Measurements from ENCODE around the gene MPV17L.
"Not testable (repeated sequence)": the region's sequence is repeated elsewhere in the genome, so short reads cannot be mapped to it uniquely, and the experiment has no call there.

Gene MPV17L

GRCh38 chr16:15407756-15408155 is 12.2 kb downstream of the MPV17L start:
- in situ Hi-C loops (cut with MboI; ENCODE audit: low sequenced_read_pairs), result not testable (repeated sequence)

GRCh38 chr16:15409476-15409875 is 13.9 kb downstream of the MPV17L start:
- in situ Hi-C loops (cut with MboI; ENCODE audit: low sequenced_read_pairs), result not testable (repeated sequence)

- in situ Hi-C loops (cut with MboI; ENCODE audit: low sequenced_read_pairs), result no loop called here
Observed at GRCh38 chr16:15415511-15415985, 20.0 kb downstream of the MPV17L start.

- in situ Hi-C loops (cut with MboI; ENCODE audit: low sequenced_read_pairs), result no loop called here
Observed at GRCh38 chr16:15417197-15417596, 21.6 kb downstream of the MPV17L start.

- in situ Hi-C loops (cut with MboI; ENCODE audit: low sequenced_read_pairs), result no loop called here
Observed at GRCh38 chr16:15418206-15418605, 22.7 kb downstream of the MPV17L start.

- in situ Hi-C loops (cut with MboI; ENCODE audit: low sequenced_read_pairs), result not testable (repeated sequence)
Observed at GRCh38 chr16:15421696-15422095, 26.1 kb downstream of the MPV17L start.

- in situ Hi-C loops (cut with MboI; ENCODE audit: low sequenced_read_pairs), result no loop called here
Observed at GRCh38 chr16:15422222-15422621, 26.7 kb downstream of the MPV17L start.

- in situ Hi-C loops (cut with MboI; ENCODE audit: low sequenced_read_pairs), result no loop called here
Observed at GRCh38 chr16:15425861-15426260, 30.3 kb downstream of the MPV17L start.

GRCh38 chr16:15426796-15427195 is 31.2 kb downstream of the MPV17L start:
- in situ Hi-C loops (cut with MboI; ENCODE audit: low sequenced_read_pairs), result no loop called here

GRCh38 chr16:15427648-15428239 is 32.2 kb downstream of the MPV17L start:
- in situ Hi-C loops (cut with MboI; ENCODE audit: low sequenced_read_pairs), result no loop called here

GRCh38 chr16:15430884-15431283 is 35.3 kb downstream of the MPV17L start:
- in situ Hi-C loops (cut with MboI; ENCODE audit: low sequenced_read_pairs), result not testable (repeated sequence)

- in situ Hi-C loops (cut with MboI; ENCODE audit: low sequenced_read_pairs), result no loop called here
Observed at GRCh38 chr16:15434079-15434424, 38.5 kb downstream of the MPV17L start.

- in situ Hi-C loops (cut with MboI; ENCODE audit: low sequenced_read_pairs), result no loop called here
Observed at GRCh38 chr16:15434425-15435215, 39.1 kb downstream of the MPV17L start, which contains the start of gene BMERB1. Gene BMERB1, plus strand, starts transcription at chr16:15434588. Its CDS starts 66 bp downstream, at chr16:15434654.

- in situ Hi-C loops (cut with MboI; ENCODE audit: low sequenced_read_pairs), result no loop called here
Observed at GRCh38 chr16:15435216-15435864, 39.8 kb downstream of the MPV17L start.

- in situ Hi-C loops (cut with MboI; ENCODE audit: low sequenced_read_pairs), result no loop called here
Observed at GRCh38 chr16:15439102-15439501, 43.5 kb downstream of the MPV17L start.

GRCh38 chr16:15439521-15439920 is 44.0 kb downstream of the MPV17L start:
- in situ Hi-C loops (cut with MboI; ENCODE audit: low sequenced_read_pairs), result no loop called here

- in situ Hi-C loops (cut with MboI; ENCODE audit: low sequenced_read_pairs), result no loop called here
Observed at GRCh38 chr16:15440852-15441251, 45.3 kb downstream of the MPV17L start.

GRCh38 chr16:15442140-15442539 is 46.6 kb downstream of the MPV17L start:
- in situ Hi-C loops (cut with MboI; ENCODE audit: low sequenced_read_pairs), result not testable (repeated sequence)

- in situ Hi-C loops (cut with MboI; ENCODE audit: low sequenced_read_pairs), result no loop called here
Observed at GRCh38 chr16:15443753-15444152, 48.2 kb downstream of the MPV17L start.

- in situ Hi-C loops (cut with MboI; ENCODE audit: low sequenced_read_pairs), result no loop called here
Observed at GRCh38 chr16:15444264-15444663, 48.7 kb downstream of the MPV17L start.

- in situ Hi-C loops (cut with MboI; ENCODE audit: low sequenced_read_pairs), result no loop called here
Observed at GRCh38 chr16:15445450-15445849, 49.9 kb downstream of the MPV17L start.

- in situ Hi-C loops (cut with MboI; ENCODE audit: low sequenced_read_pairs), result no loop called here
Observed at GRCh38 chr16:15446901-15447300, 51.3 kb downstream of the MPV17L start.
